Calu3 (cell line): Measurements from ENCODE around the gene KRT36. TPM values are rescaled to one million over a fixed set of nuclear protein-coding genes. Genes with fewer than 3 reads are reported as not detected.

Experiments used
- BruUV-seq: library from RNA; stranded (reverse); fragments of 400-500 nt; replicated peaks from 2 replicates; lab custom pipeline; 2021; lab: Mats Ljungman, UMichigan
- CTCF ChIA-PET: fragments of 300-600 bp; sonication (Branson Sonifier 250); formaldehyde crosslinking; loops from one replicate; lab custom pipeline; 2022; ENCODE audit warnings: antibody characterized with exemption; lab: Charles Lee
- DNase-seq: peaks from one replicate; pipeline ENCODE4 v3.0.0; 2022
- H3K27ac Mint-ChIP-seq: one replicate; pipeline ENCODE4 v1.8.0; 2022; ENCODE audit warnings: mixed read lengths; ENCODE audit not compliant: unreplicated experiment
- H3K27me3 Mint-ChIP-seq: one replicate; pipeline ENCODE4 v1.8.0; 2022; ENCODE audit warnings: mixed read lengths; ENCODE audit not compliant: unreplicated experiment
- H3K36me3 Mint-ChIP-seq: one replicate; pipeline ENCODE4 v1.8.0; 2022; ENCODE audit warnings: mild to moderate bottlenecking, moderate library complexity, mixed read lengths; ENCODE audit not compliant: insufficient read depth, unreplicated experiment
- H3K4me1 Mint-ChIP-seq: one replicate; pipeline ENCODE4 v1.8.0; 2022; ENCODE audit warnings: mild to moderate bottlenecking, low read depth, mixed read lengths; ENCODE audit not compliant: unreplicated experiment
- H3K4me3 Mint-ChIP-seq: one replicate; pipeline ENCODE4 v1.8.0; 2022; ENCODE audit warnings: mild to moderate bottlenecking, low read depth, moderate library complexity, mixed read lengths; ENCODE audit not compliant: unreplicated experiment
- H3K9me3 Mint-ChIP-seq: one replicate; pipeline ENCODE4 v1.8.0; 2022; ENCODE audit warnings: low read depth, mixed read lengths; ENCODE audit not compliant: unreplicated experiment
- CTCF ChIP-seq: fragments of 200-600 bp; IDR thresholded peaks from one replicate; pipeline ENCODE4 v1.8.0; 2022; ENCODE audit warnings: antibody characterized with exemption; ENCODE audit not compliant: unreplicated experiment
- intact Hi-C: fragments of 100-400 bp; cut with micrococcal nuclease; formaldehyde crosslinking; loops from one replicate; pipeline ENCODE4 v1.10.0; 2022; ENCODE audit not compliant: unreplicated experiment
- microRNA-seq: library from miRNA; unstranded; fragments of <30 nt; microRNA quantifications from one replicate; pipeline ENCODE4 v1.2.0, GENCODE V29; 2022
- total RNA-seq: library from RNA; stranded (reverse); gene quantifications from 2 replicates; pipeline ENCODE4 v1.2.3, GENCODE V29; 2022

Gene KRT36
- total RNA-seq, 1 experiment from 2014 or later = not detected

- BruUV-seq = no TSS peak
- intact Hi-C loops = no loop called here
- Mint-ChIP-seq H3K4me1 (peaks cover 8% of the 10 kb centered on the region), H3K4me3 (no peak overlapping the region), H3K27me3 (no peaks in the 10 kb centered on the region), H3K9me3 (no peaks in the 10 kb centered on the region), H3K36me3 (no peaks in the 10 kb centered on the region), H3K27ac (no peak overlapping the region)
- no peak for TF ChIP-seq CTCF
- CTCF ChIA-PET = no interaction called here
- no peak for DNase-seq
Measured at GRCh38 chr17:41437254-41437653, 52.5 kb downstream of the KRT36 start.

Small RNA genes lying within 50 kb of the gene (microRNA-seq; reads per million reads assigned to microRNA genes)
- 4.9 reads per million, percentile 14 among the genes with 10 or more reads in this experiment for gene MIR6510

Other genes starting within 250 kb of the KRT36 start
- gene KRTAP9-4, start 240.2 kb downstream of the KRT36 start, total RNA-seq = not detected in 2 replicates
- not detected in 2 replicates for gene KRTAP9-9, start 234.5 kb downstream of the KRT36 start, total RNA-seq
- gene KRTAP9-6, start 224.5 kb downstream of the KRT36 start, total RNA-seq = not detected in 2 replicates
- gene KRTAP9-7, start 214.2 kb downstream of the KRT36 start, total RNA-seq = not detected in 2 replicates
- gene KRTAP29-1, start 187.1 kb downstream of the KRT36 start, total RNA-seq = not detected in 2 replicates
- not detected in 2 replicates for gene KRTAP16-1, start 180.6 kb downstream of the KRT36 start, total RNA-seq
- gene KRTAP17-1, start 174.2 kb downstream of the KRT36 start, total RNA-seq = not detected in 2 replicates
- gene KRT33A, start 139.1 kb downstream of the KRT36 start, total RNA-seq = not detected in 2 replicates
- gene KRT33B, start 120.1 kb downstream of the KRT36 start, total RNA-seq = not detected in 2 replicates
- not detected in 2 replicates for gene KRT34, start 107.6 kb downstream of the KRT36 start, total RNA-seq
- not detected in 2 replicates for gene KRT31, start 92.3 kb downstream of the KRT36 start, total RNA-seq
- not detected in 2 replicates for gene KRT37, start 65.3 kb downstream of the KRT36 start, total RNA-seq
- gene KRT38, start 48.9 kb downstream of the KRT36 start, total RNA-seq = not detected in 2 replicates
- gene KRT32, start 22.5 kb downstream of the KRT36 start, total RNA-seq = not detected in 2 replicates
- gene KRT35, start 8.8 kb downstream of the KRT36 start, total RNA-seq = not detected in 2 replicates
- gene KRT13, start 15.7 kb upstream of the KRT36 start, total RNA-seq = 45.7 and 323 TPM in 2 replicates
- gene KRT15, start 29.0 kb upstream of the KRT36 start, total RNA-seq = 83.0 and 86.8 TPM in 2 replicates
- 2,554 and 3,048 TPM in 2 replicates for gene KRT19, start 38.4 kb upstream of the KRT36 start, total RNA-seq
- not detected in 2 replicates for gene KRT9, start 82.1 kb upstream of the KRT36 start, total RNA-seq
- 3.8 and 12.2 TPM in 2 replicates for gene KRT14, start 97.0 kb upstream of the KRT36 start, total RNA-seq
- gene KRT16, start 122.9 kb upstream of the KRT36 start, total RNA-seq = 3.8 and 4.2 TPM in 2 replicates
- 472 and 593 TPM in 2 replicates for gene KRT17, start 134.7 kb upstream of the KRT36 start, total RNA-seq
- gene EIF1, start 199.0 kb upstream of the KRT36 start, total RNA-seq = 807 and 937 TPM in 2 replicates
- not detected in 2 replicates for gene GAST, start 222.4 kb upstream of the KRT36 start, total RNA-seq
- gene HAP1, start 244.7 kb upstream of the KRT36 start, total RNA-seq = 0.86 and 1.2 TPM in 2 replicates